DMS153 treated with DMSO at 0.1 percent for 48 hours (cell line): Measurements from ENCODE around the gene ELP2.
"Not testable (repeated sequence)": the region's sequence is repeated elsewhere in the genome, so short reads cannot be mapped to it uniquely, and the experiment has no call there.

Experiments
- DNase-seq: peaks from one replicate; lab custom pipeline; 2025; ENCODE audit not compliant: unreplicated experiment; lab: John Stamatoyannopoulos, UW

Gene ELP2, protein sequence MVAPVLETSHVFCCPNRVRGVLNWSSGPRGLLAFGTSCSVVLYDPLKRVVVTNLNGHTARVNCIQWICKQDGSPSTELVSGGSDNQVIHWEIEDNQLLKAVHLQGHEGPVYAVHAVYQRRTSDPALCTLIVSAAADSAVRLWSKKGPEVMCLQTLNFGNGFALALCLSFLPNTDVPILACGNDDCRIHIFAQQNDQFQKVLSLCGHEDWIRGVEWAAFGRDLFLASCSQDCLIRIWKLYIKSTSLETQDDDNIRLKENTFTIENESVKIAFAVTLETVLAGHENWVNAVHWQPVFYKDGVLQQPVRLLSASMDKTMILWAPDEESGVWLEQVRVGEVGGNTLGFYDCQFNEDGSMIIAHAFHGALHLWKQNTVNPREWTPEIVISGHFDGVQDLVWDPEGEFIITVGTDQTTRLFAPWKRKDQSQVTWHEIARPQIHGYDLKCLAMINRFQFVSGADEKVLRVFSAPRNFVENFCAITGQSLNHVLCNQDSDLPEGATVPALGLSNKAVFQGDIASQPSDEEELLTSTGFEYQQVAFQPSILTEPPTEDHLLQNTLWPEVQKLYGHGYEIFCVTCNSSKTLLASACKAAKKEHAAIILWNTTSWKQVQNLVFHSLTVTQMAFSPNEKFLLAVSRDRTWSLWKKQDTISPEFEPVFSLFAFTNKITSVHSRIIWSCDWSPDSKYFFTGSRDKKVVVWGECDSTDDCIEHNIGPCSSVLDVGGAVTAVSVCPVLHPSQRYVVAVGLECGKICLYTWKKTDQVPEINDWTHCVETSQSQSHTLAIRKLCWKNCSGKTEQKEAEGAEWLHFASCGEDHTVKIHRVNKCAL

DNA sequence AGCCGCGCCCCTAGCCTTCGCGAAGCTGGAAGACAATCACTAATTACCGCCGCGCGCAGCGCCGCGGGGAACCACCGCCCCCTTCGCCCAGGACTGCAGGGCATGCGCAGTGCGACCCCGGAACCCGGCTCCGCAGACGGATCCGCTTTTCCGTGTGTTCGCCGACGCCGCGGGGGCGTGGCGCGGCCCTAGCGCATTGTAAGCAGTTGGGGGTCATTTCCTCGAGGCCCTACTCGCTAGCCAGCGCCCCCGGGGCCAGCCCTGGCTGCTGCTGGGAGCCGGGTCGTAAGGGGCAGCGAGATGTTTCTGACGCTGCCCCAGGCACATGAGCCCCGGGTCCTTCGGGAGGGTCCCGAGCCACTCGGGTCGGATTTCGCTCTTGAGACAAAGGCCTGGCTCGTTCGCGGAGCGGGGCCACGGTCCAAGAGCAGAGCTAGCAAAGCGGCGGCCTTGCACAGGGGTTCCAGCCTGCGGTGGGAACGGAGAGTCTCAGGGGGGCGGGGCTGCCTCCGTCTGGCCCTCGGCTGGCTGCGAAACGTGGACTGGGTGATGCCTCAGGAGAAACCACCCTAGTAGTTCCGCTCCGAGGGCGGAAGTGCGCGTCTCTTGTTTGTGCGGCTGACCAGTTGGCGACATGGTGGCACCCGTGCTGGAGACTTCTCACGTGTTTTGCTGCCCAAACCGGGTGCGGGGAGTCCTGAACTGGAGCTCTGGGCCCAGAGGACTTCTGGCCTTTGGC lies at the start of gene ELP2, which contains the start of gene SLC39A6:
Gene ELP2, plus strand, starts transcription at position 600 of the 739 bp plus-strand sequence. Its CDS starts 35 bp downstream, at position 635.
Gene SLC39A6, minus strand, starts transcription at position 41 of the 739 bp plus-strand sequence. CDS start 2,333 bp downstream, outside the sequence.
- DNase-seq = peak; percentile 82

DNA sequence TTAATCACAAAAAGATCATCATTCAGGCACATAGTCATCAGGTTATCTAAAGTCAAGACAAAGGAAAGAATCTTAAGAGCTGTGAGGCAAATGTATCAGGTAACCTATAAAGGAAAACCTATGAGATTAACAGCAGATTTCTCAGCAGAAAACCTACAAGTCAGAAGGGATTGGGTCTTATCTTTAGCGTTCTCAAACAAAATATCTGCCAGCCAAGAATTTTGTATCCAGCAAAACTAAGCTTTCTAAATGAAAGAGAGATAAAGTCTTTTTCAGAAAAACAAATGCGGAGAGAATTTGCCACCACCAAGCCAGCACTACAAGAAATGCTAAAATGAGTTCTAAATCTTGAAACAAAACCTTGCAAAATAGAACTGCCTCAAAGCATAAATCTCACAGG lies 48.6 kb upstream of the ELP2 start:
- DNase-seq = not testable (repeated sequence)

DNA sequence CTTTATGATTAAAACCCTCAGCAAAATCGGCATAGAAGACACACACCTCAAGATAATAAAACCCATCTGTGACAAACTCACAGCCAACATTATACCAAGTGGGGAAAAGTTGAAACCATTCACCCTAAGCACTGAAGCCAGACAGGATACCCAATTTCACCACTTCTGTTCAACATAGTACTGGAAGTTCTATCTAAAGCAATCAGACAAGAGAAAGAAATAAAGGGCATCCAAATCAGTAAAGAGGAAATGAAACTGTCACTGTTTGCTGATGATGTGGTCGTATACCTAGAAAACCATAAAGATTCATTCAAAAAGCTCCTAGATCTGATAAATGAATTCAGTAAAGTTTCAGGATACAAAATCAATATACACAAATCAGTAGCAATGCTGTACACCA lies 46.0 kb upstream of the ELP2 start:
- DNase-seq = no peak

DNA sequence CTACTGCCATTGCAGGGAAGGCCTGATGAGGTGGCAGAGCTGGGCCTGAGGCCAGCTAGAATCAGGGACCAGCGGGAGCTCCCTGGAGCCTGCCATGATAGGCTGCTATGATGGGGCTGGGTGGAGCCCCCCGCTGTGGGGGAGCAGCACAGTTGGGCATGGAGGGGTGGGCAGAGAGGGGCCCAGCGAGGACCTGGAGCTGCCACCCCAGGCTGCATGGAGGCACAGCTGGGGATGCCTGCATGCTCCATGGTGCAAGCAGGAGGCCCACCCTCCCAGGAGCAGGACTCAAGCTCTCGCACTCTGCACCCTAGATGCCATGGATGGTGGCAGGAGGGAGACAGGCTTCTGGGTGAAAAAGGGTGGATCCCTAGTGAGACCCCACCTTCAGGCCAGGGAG lies 44.5 kb upstream of the ELP2 start:
- no peak for DNase-seq

DNA sequence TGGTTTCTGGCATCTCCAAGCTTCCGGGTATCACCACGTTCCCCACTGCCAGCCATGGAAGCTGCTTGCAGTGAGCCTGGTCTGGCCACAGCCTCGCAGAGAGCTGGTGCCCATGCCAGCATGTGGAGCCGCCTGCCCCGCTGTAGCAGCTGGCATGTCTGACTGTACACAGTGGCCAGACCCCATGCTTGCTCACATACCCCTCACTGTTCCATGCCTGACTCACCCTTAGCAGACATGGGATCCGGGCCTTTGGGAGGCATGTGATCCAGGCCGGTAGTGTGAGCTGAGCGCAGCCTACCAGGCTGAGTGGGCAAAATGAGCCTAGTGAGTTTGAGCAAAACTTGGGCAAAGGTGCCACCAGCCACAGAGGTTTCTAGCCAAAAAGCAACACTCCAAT lies 43.5 kb upstream of the ELP2 start:
- DNase-seq = no peak

DNA sequence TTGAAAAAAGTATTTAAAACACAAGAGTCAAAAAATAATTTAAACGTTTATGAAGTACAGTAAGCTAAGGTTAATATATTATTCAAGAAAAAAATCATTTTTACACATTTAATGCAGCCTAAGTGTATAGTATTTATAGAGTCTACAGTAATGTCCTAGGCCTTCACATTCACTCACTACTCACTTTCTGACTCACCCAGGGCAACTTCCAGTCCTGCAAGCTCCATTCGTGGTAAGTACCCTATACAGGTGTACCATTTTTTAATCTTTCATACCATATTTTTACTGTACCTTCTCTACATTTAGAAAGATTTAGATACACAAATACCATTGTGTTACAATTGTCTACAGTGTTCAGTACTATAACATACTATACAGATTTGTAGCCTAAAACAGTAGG lies 41.4 kb upstream of the ELP2 start:
- DNase-seq = no peak

DNA sequence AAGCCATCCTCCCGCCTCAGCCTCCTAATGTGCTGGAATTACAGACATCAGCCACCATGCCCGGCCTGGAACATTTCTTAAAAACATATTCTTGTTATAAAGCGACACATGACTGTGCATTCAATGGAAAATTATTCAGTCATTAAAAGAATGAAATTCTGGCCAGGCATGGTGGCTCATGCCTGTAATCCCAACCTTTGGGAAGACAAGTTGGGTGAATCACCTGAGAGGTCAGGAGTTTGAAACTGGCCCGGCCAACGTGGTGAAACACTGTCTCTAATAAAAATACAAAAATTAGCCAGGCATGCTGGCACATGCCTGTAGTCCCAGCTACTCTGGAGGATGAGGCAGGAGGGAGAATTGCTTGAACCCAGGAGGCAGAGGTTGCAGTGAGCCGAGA lies 40.7 kb upstream of the ELP2 start:
- no peak for DNase-seq

DNA sequence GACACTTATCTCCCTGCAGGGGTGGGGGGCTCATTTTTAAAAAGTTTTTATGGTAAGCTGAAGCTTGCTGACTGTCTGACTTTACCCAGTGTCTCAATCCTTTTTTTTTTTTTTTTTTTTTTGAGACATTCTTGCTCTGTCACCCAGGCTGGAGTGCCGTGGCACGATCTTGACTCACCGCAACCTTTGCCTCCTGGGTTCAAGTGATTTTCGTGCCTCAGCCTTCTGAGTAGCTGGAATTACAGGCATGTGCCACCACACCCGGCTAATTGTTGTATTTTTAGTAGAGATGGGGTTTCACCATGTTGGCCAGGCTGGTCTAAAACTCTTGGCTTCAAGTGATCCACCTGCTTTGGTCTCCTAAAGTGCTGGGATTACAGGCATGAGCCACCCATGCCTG lies 37.6 kb upstream of the ELP2 start:
- DNase-seq = not testable (repeated sequence)

DNA sequence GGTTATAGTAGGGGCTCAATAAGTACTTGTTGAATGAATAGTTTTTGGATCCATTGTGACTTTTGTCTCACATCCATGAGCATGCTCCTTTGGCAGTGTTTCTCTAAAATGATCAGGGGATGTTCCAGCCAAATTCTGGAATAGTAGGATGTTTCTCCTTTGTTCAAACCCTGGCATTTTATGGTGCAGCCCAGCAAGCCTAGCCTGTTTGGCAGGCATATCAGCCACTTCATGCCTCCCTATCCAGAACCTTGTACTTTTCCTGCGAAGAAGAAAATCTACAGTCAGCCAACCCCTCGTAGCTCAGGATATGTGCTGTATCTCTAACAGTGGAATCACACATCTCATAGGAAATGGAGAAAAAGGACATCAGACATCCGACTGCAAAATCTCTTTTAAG lies 35.3 kb upstream of the ELP2 start:
- no peak for DNase-seq

DNA sequence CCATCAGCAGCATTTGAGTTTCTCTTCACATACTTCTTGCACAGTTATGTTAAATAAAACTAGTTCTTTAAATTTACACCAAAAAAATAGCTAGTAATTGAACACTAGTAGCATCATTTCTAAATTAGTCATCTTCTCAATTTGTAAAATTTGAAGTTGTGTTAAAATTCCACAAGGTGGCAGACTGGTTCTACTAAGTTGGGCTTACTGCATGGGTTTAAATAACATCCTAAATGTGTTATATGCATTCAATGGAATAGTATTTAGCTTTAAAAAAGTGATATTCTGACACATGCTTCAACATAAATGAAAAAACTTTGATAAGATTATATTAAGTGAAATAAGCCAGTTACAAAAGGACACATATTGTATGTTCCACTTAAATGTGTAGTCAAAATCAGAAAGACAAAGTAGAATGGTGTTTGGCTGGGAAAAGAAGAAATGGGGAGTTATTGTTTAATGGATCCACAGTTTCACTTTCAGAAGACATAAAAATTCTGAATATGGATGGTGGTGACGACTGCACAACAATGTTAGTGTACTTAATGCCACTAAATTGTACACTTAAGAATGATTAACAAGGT lies 33.7 kb upstream of the ELP2 start:
- peak; percentile 65 for DNase-seq

DNA sequence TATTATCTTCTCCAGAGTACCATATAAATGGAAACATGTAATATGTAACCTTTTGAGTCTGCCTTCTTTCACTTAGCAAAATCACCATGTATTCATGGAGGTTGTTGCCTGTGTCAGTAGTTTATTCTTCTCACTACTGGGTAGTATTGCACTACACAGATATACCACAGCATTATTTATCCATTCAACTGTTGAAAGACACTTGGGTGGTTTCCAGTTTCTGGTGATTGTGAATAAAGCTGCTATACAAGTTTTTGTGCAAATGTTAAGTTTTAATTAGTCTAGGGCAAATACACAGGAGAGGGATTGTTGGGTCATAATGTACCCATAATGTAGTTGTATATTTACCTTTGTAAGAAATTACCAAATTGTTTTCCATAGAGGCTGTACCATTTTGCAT lies 32.7 kb upstream of the ELP2 start:
- no peak for DNase-seq

DNA sequence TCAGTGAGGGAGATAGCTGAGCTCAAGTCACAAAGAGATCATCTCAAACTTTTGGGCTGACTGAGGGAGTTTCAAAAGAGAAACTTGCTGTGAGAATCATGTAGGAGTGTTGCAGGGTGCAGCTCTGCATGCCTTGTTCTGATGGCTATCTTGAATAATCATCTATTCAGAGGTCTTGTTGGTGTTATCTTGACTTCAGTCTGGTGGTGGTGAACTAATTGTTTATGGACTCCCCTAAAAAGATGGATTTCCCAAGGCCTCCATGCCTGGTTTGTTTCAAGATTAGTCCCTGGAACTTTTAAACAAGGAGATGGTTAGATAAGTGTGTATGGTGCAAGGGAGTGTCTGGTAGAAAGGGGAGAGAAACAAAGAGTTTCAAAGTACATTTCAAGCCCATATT lies 30.4 kb upstream of the ELP2 start:
- DNase-seq = no peak

DNA sequence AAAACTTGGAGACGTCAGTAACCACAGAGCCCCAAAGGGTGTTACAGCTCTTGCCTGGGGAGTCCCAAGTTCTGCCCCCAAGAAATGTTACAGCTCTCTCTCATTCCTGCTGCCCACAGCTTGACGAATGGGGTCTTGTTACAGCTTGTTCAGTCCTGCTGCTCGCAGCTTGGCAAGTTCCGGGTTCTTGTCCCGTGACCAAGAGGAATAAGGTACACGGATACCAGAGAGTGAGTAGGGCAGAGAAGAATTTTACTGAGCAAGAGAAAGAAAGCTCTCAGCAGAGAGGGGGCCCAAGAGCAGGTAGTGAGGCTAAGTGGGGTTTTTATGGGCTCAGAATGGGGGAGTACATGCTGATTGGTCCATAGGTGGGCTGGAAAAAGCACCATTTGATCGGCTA lies 27.8 kb upstream of the ELP2 start:
- no peak for DNase-seq

DNA sequence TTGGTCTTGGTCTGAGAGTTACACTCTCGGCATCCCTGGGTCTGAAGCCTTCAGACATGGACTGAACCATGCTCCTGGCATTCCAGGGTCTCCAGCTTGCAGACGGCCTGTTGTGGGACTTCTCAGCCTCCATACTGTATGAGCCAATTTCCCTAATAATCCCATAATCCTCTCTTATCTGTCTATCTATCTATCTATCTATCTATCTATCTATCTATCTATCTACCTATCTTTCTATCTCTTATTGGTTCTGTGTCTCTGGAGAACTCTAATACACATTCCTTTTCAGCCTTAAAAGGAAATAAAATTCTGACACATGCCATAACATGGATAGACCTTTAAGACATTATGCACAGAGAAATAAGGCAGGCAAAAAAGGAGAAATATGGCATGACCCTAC lies 24.9 kb upstream of the ELP2 start:
- DNase-seq = no peak

DNA sequence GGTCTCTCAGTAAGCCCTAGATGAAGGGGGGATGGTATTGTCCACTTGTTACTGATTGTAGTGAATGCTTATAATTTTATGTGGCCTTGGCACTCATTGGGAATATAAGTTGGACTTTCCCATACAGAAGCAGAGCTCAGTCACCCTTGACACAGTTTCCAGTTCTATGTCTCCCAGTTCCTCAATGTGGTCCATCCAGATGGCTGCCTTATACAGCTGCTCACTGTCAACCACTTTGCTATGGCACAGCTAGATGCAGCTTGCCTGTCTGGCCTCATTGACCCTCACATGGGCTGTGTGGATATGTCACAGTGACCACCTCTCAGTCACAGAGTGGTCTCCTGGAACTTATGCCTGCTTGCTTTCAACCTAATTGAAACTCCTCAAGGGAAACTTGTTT lies 22.2 kb upstream of the ELP2 start:
- no peak for DNase-seq

DNA sequence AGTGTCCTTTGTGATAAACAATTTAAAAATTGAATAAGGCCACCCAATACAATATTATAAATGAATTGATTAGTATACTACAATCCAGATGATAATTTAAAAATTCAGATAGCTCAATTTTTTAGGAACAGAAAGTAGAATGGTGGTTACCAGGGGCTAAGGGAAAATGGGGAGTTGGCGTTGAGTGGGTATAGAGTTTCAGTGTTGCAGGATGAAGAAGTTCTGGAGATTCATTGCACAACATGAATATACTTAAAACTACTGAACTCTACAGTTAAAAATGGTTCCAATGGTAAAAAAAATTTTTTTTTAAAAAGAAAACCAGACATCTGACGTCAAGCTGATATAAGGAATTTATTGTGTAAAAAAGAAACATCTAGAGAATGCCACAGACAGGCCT lies 21.5 kb upstream of the ELP2 start:
- DNase-seq = no peak

DNA sequence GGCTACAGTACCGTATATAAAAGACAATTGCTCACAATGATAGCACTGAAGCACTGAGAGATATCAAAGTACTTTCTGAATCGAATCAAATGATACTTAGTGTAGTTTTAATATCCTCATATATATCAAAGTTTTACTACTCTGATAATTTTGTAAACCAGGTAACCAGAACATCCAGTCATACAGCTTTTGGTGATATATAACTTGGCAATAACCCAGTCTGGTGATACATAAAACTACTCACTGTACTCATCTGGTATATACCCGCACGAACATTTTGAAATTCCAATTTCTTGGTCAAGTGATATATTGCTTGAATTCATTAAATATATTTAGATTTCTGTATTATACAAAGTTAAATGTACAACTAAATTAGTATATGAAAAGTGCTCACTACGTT lies 21.1 kb upstream of the ELP2 start:
- no peak for DNase-seq

DNA sequence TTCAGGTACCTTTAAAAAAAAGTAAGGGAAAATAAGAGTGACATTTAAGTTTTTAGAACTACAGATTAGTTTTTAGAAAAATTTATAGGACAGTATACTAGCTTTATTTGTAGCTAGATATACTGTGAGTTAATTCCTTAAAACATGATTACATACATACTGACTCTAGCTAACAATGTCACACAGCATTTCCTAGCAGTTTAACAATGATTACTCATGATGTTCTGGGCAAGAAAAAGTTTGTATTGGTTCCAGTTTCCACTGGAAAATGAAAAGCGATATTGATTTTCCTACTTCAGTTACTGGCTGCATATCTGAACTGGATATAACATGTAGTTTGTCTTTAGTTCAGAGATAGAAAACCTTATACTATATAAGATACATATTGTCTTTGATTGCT lies 20.0 kb upstream of the ELP2 start:
- DNase-seq = no peak

DNA sequence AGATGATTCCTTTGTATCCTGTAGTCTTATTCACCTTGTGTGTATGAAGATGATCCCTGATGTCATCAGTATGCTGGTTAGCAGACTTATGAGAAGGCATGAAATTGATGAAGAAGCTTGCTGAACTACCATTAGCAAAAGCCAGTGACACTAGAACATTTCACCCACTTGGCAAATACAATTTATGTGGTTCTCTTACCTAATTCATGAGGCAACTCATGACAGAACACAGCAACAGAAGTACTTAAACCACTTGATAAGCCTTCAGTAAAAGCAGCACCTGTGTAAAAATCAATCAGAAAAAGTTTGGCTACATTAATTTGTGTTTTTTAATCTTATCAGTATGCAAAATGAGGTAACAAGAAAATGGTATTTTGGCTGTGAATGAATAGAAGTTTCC lies 17.4 kb upstream of the ELP2 start:
- no peak for DNase-seq

DNA sequence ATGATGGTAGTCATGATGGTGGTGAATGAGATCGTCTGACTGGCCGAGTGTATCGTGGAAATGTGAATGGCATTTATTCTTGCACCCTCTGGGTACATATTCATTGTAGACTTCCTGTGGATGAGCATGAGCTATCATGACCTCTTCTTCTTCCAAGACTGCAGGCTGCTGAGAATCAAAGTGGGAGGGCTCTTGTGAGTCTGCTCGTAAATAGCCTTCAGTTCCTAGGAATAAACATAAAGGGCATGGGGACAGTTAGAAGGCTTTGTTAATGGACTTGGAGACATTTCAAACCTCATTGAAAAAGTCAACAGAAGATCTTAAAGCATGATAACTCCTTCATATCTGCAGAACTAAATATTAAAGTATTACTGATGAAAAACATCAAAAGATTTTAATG lies 15.4 kb upstream of the ELP2 start:
- no peak for DNase-seq

DNA sequence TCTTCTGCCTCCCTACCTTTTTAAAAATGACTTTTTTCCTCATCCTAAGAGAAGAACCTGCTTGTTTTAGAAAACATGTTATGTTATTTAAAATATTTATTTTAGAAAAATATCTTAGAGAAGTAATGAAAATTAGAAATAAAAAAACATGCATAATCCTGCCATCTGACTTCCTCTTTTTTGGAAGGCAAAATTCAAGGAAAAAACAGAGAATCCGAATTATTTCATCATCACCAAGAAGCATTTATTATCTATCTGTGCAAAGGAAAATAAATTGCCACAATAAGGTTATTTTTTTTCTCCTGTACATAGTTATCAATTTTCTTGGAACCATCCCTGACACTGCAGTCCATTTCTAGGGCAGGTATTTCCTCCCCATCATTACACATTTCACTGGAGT lies 15.0 kb upstream of the ELP2 start:
- no peak for DNase-seq
